Left ventricle myocardium superior (tissue), 1 donor: Measurements from ENCODE around the gene SERPINA4. TPM values are rescaled to one million over a fixed set of nuclear protein-coding genes. Genes with fewer than 3 reads are reported as not detected.

ENCODE experiments used
- ATAC-seq: fragments of 200-7000 bp; cut with Tn5 transposase; one replicate; pipeline ENCODE4 v1.9.1; 2020; ENCODE audit warnings: mild to moderate bottlenecking, moderate library complexity
- DNase-seq: peaks from one replicate; pipeline ENCODE4 v3.0.0-alpha.2; 2020
- intact Hi-C: fragments of 100-400 bp; cut with micrococcal nuclease; formaldehyde crosslinking; loops from one replicate; pipeline ENCODE4 v1.11.0; 2022
- total RNA-seq: library from RNA; stranded (reverse); fragmentation: NEBNext Ultra II Directional; extraction: Animal tissue kit (Norgen Biotek cat#: 25700); gene quantifications from one replicate; pipeline ENCODE4 v1.2.1, GENCODE V29; 2021
- donor health status: DM: no; HTN: yes; CAD: no; lungs with severe emphysema.

Gene SERPINA4
- total RNA-seq, 1 donor from 2014 or later, result not detected

- intact Hi-C loops, result no loop called here
- DNase-seq, result no peak
- no peak for ATAC-seq
These were observed 19.0 kb upstream of the SERPINA4 start for GRCh38 chr14:94542111-94542810.

GRCh38 chr14:94542811-94543440, 18.3 kb upstream of the SERPINA4 start:
- no peak for ATAC-seq
- no peak for DNase-seq
- intact Hi-C loops, result no loop called here

- no peak for ATAC-seq
- no peak for DNase-seq
- intact Hi-C loops, result no loop called here
These were observed 17.7 kb upstream of the SERPINA4 start for GRCh38 chr14:94543449-94544124.

- intact Hi-C loops, result no loop called here
- DNase-seq (no peak), ATAC-seq (no peak)
These were observed 16.5 kb upstream of the SERPINA4 start for GRCh38 chr14:94544726-94545125.

GRCh38 chr14:94545131-94545841, 16.0 kb upstream of the SERPINA4 start:
- DNase-seq, result no peak
- ATAC-seq, result no peak
- intact Hi-C loops, result no loop called here

- no peak for ATAC-seq
- DNase-seq, result no peak
- intact Hi-C loops, result no loop called here
These were observed 14.0 kb upstream of the SERPINA4 start for GRCh38 chr14:94547151-94547680.

GRCh38 chr14:94547726-94548125, 13.5 kb upstream of the SERPINA4 start:
- intact Hi-C loops, result no loop called here
- no peak for DNase-seq
- no peak for ATAC-seq

- no peak for ATAC-seq
- DNase-seq, result no peak
- intact Hi-C loops, result no loop called here
These were observed 12.9 kb upstream of the SERPINA4 start for GRCh38 chr14:94548131-94548998.

- DNase-seq (peak; percentile 64), ATAC-seq (peak; percentile 80)
- intact Hi-C loops, result no loop called here
These were observed 11.9 kb upstream of the SERPINA4 start for GRCh38 chr14:94548999-94549985.

GRCh38 chr14:94550041-94550440, 11.2 kb upstream of the SERPINA4 start:
- DNase-seq (no peak), ATAC-seq (no peak)
- intact Hi-C loops, result no loop called here

GRCh38 chr14:94555991-94556390, 5.3 kb upstream of the SERPINA4 start:
- no peak for DNase-seq
- ATAC-seq, result no peak
- intact Hi-C loops, result no loop called here

- ATAC-seq (no peak), DNase-seq (no peak)
- intact Hi-C loops, result no loop called here
These were observed 3.9 kb upstream of the SERPINA4 start for GRCh38 chr14:94557327-94557726.

GRCh38 chr14:94558842-94559241, 2.4 kb upstream of the SERPINA4 start:
- no peak for ATAC-seq
- DNase-seq, result no peak
- intact Hi-C loops, result no loop called here

GRCh38 chr14:94559638-94560290, 1.5 kb upstream of the SERPINA4 start:
- intact Hi-C loops, result no loop called here
- ATAC-seq (peak; percentile 52), DNase-seq (no peak)

GRCh38 chr14:94560291-94560665, 964 bp upstream of the SERPINA4 start:
- DNase-seq (no peak), ATAC-seq (no peak)
- intact Hi-C loops, result no loop called here

- intact Hi-C loops, result no loop called here
- ATAC-seq, result no peak
These were observed 391 bp downstream of the SERPINA4 start for GRCh38 chr14:94561656-94562010.

GRCh38 chr14:94562022-94562421, 780 bp downstream of the SERPINA4 start:
- DNase-seq (no peak), ATAC-seq (no peak)
- intact Hi-C loops, result no loop called here

More at GRCh38 chr14:94561656-94562010, 391 bp downstream of the SERPINA4 start:
- no peak for DNase-seq
